OCI-LY1 (cell line): Measurements from ENCODE around the gene ACYP2.

Source experiments
- H2AFZ ChIP-seq: fragments of 200-600 bp; sonication (generic), shearing (Covaris generic); 2 replicates; pipeline ENCODE4 v1.6.0; 2014; ENCODE audit warnings: antibody characterized with exemption, mild to moderate bottlenecking, low read length
- H3F3A ChIP-seq: fragments of 200-600 bp; sonication (generic), shearing (Covaris generic); 2 replicates; pipeline ENCODE4 v1.6.0; 2014; ENCODE audit warnings: mild to moderate bottlenecking, antibody characterized with exemption, low read length, moderate library complexity; ENCODE audit not compliant: insufficient read depth
- H3K27ac ChIP-seq: fragments of 200-600 bp; sonication (generic); 2 replicates; pipeline ENCODE4 v1.5.1; 2014; ENCODE audit warnings: low read length, mixed run types, mild to moderate bottlenecking, low read depth; ENCODE audit not compliant: poor library complexity, severe bottlenecking
- H3K27me3 ChIP-seq: fragments of 200-600 bp; sonication (generic); 2 replicates; pipeline ENCODE4 v1.6.0; 2014; ENCODE audit warnings: antibody characterized with exemption, mild to moderate bottlenecking, low read length, moderate library complexity; ENCODE audit not compliant: insufficient read depth
- H3K36me3 ChIP-seq: fragments of 200-600 bp; sonication (generic); 2 replicates; pipeline ENCODE4 v1.6.1; 2014; ENCODE audit warnings: mild to moderate bottlenecking, antibody characterized with exemption, low read length, moderate library complexity, mixed read lengths; ENCODE audit not compliant: insufficient read depth
- H3K4me1 ChIP-seq: fragments of 200-600 bp; sonication (generic); 2 replicates; pipeline ENCODE4 v1.5.1; 2014; ENCODE audit warnings: mild to moderate bottlenecking, low read length, moderate library complexity; ENCODE audit not compliant: insufficient read depth, severe bottlenecking
- H3K4me2 ChIP-seq: fragments of 200-600 bp; sonication (generic), shearing (Covaris generic); 2 replicates; pipeline ENCODE4 v1.6.1; 2014; ENCODE audit warnings: low read length
- H3K4me3 ChIP-seq: fragments of 200-600 bp; sonication (generic); 2 replicates; pipeline ENCODE4 v1.5.1; 2014; ENCODE audit warnings: low read length, low read depth, mild to moderate bottlenecking, mixed read lengths; ENCODE audit not compliant: poor library complexity, severe bottlenecking
- H3K79me2 ChIP-seq: fragments of 200-600 bp; shearing (Covaris generic); 2 replicates; pipeline ENCODE4 v1.6.1; 2016; ENCODE audit warnings: mixed run types, low read length, mixed read lengths; ENCODE audit not compliant: insufficient read depth
- H3K9ac ChIP-seq: fragments of 200-600 bp; sonication (generic), shearing (Covaris generic); 2 replicates; pipeline ENCODE4 v1.6.1; 2014; ENCODE audit warnings: mild to moderate bottlenecking, low read length, mixed read lengths
- H3K9me2 ChIP-seq: fragments of 200-600 bp; sonication (generic), shearing (Covaris generic); 2 replicates; pipeline ENCODE4 v1.6.1; 2014; ENCODE audit warnings: low read depth, mild to moderate bottlenecking, low read length, mixed read lengths
- H3K9me3 ChIP-seq: fragments of 200-600 bp; shearing (Covaris generic); 2 replicates; pipeline ENCODE4 v1.6.1; 2014; ENCODE audit warnings: low read length, mixed read lengths
- H4K20me1 ChIP-seq: fragments of 200-600 bp; sonication (generic), shearing (Covaris generic); 2 replicates; pipeline ENCODE4 v1.6.0; 2016; ENCODE audit warnings: mild to moderate bottlenecking, low read length; ENCODE audit not compliant: insufficient read depth
- CTCF ChIP-seq: fragments of 200-600 bp; sonication (generic), shearing (Covaris generic); IDR thresholded peaks from 2 replicates; pipeline ENCODE4 v1.5.1; 2017; ENCODE audit warnings: mild to moderate bottlenecking, antibody characterized with exemption, low read length, moderate library complexity, mixed read lengths
- EZH2 ChIP-seq: fragments of 200-600 bp; sonication (generic), shearing (Covaris generic); IDR thresholded peaks from 2 replicates; pipeline ENCODE4 v1.8.0; 2017; ENCODE audit warnings: borderline replicate concordance, mixed run types, mild to moderate bottlenecking, antibody characterized with exemption, low read length, moderate library complexity, mixed read lengths

ACYP2 gene

GRCh38 chr2:54342603-54343002 lies 227.2 kb downstream of the ACYP2 start:
- H3K4me1 ChIP-seq, result no peaks in the 10 kb centered on the region
- no peaks in the 10 kb centered on the region for H4K20me1 ChIP-seq
- H3K4me3 ChIP-seq, result no peak overlapping the region
- TF ChIP-seq CTCF, result no peak
- TF ChIP-seq EZH2, result no peak
- H2AFZ ChIP-seq, result no peak overlapping the region
- no peaks in the 10 kb centered on the region for H3F3A ChIP-seq
- H3K79me2 ChIP-seq, result no peaks in the 10 kb centered on the region
- no peak overlapping the region for H3K4me2 ChIP-seq
- no peak overlapping the region for H3K27ac ChIP-seq
- no peak overlapping the region for H3K9ac ChIP-seq
- H3K9me2 ChIP-seq, result no peaks in the 10 kb centered on the region
- H3K36me3 ChIP-seq, result no peaks in the 10 kb centered on the region
- H3K9me3 ChIP-seq, result no peaks in the 10 kb centered on the region
- no peaks in the 10 kb centered on the region for H3K27me3 ChIP-seq

GRCh38 chr2:54347622-54348021 lies 232.2 kb downstream of the ACYP2 start:
- Histone ChIP-seq H3K4me3 (no peak overlapping the region), H3K4me2 (no peak overlapping the region), H3F3A (no peaks in the 10 kb centered on the region; the same call in 1 of the 2 replicates), H4K20me1 (no peaks in the 10 kb centered on the region), H3K27me3 (no peaks in the 10 kb centered on the region), H3K9me3 (no peaks in the 10 kb centered on the region), H3K9ac (no peak overlapping the region), H3K79me2 (no peaks in the 10 kb centered on the region), H2AFZ (no peak overlapping the region), H3K9me2 (no peaks in the 10 kb centered on the region), H3K36me3 (no peaks in the 10 kb centered on the region), H3K27ac (no peak overlapping the region), H3K4me1 (no peaks in the 10 kb centered on the region)
- TF ChIP-seq EZH2, result no peak
- no peak for TF ChIP-seq CTCF

GRCh38 chr2:54348646-54349045 lies 233.2 kb downstream of the ACYP2 start:
- H3K27me3 ChIP-seq, result no peaks in the 10 kb centered on the region
- no peak overlapping the region for H2AFZ ChIP-seq
- H3F3A ChIP-seq, result no peaks in the 10 kb centered on the region; the same call in 1 of the 2 replicates
- H3K4me1 ChIP-seq, result no peaks in the 10 kb centered on the region
- H3K79me2 ChIP-seq, result no peaks in the 10 kb centered on the region
- no peak overlapping the region for H3K4me3 ChIP-seq
- H4K20me1 ChIP-seq, result no peaks in the 10 kb centered on the region
- no peak for TF ChIP-seq CTCF
- TF ChIP-seq EZH2, result no peak
- H3K36me3 ChIP-seq, result no peaks in the 10 kb centered on the region
- H3K4me2 ChIP-seq, result no peak overlapping the region
- H3K27ac ChIP-seq, result no peak overlapping the region
- no peaks in the 10 kb centered on the region for H3K9me3 ChIP-seq
- H3K9me2 ChIP-seq, result no peaks in the 10 kb centered on the region
- no peak overlapping the region for H3K9ac ChIP-seq
